Endothelial cell of umbilical vein (primary cell): ENCODE results near the gene TGM6. TPM values are rescaled to one million over a fixed set of nuclear protein-coding genes. Genes with fewer than 3 reads are reported as not detected.
A peak's percentile ranks its signal among the peaks of the same experiment; 100 is the strongest.

Source experiments
- BruUV-seq: library from RNA; stranded (reverse); fragments of 400-500 nt; replicated peaks from 2 replicates; lab custom pipeline; 2021; lab: Mats Ljungman, UMichigan
- CTCF ChIA-PET: fragments of 300-600, 350-600 bp; sonication (Branson Sonifier 250); formaldehyde crosslinking; loops from one replicate; lab custom pipeline; 2021; ENCODE audit warnings: antibody characterized with exemption, inconsistent platforms; lab: Charles Lee
- POLR2A ChIA-PET: fragments of 300-600, 350-600 bp; sonication (Branson Sonifier 250); formaldehyde crosslinking; loops from one replicate; lab custom pipeline; 2021; ENCODE audit warnings: antibody characterized with exemption, inconsistent platforms; lab: Charles Lee
- DNase-seq: peaks from one replicate; pipeline ENCODE4 v3.0.0-alpha.2; 2011; ENCODE audit warnings: low read depth, low spot score
- FAIRE-seq: peaks from 2 replicates; lab custom pipeline; 2011; peaks lifted over from hg19 to GRCh38; lab: Jason Lieb, UNC
- H2AFZ ChIP-seq: 2 replicates; pipeline ENCODE4 v1.6.0; 2012; ENCODE audit warnings: low read depth, low read length, control low read depth, inconsistent platforms
- H3K27ac ChIP-seq: 2 replicates; pipeline ENCODE4 v1.5.1; 2011; ENCODE audit warnings: low read depth, mild to moderate bottlenecking, control low read depth, low read length, moderate library complexity; ENCODE audit not compliant: insufficient read depth
- H3K27me3 ChIP-seq, 2 experiments: 2 replicates each; pipeline versions ENCODE4 v1.6.0 to v1.6.1; 2011; ENCODE audit warnings: low read length in 2 of 2, mixed read lengths in 1 of 2; ENCODE audit not compliant: control insufficient read depth in 2 of 2, insufficient read depth in 2 of 2
- H3K36me3 ChIP-seq, 2 experiments: 2 replicates in 1 of 2; 3 replicates in 1 of 2; pipeline ENCODE4 v1.5.1; 2011; ENCODE audit warnings: low read length in 2 of 2, mild to moderate bottlenecking in 1 of 2, moderate library complexity in 1 of 2; ENCODE audit not compliant: control insufficient read depth in 2 of 2, insufficient read depth in 2 of 2; ENCODE audit errors: extremely low read depth in 1 of 2
- H3K4me1 ChIP-seq: 3 replicates; pipeline ENCODE4 v1.5.1; 2011; ENCODE audit warnings: mild to moderate bottlenecking, low read length; ENCODE audit not compliant: control insufficient read depth, insufficient read depth; ENCODE audit errors: extremely low read depth
- H3K4me2 ChIP-seq: 2 replicates; pipeline ENCODE4 v1.6.1; 2011; ENCODE audit warnings: low read length, control low read depth, mixed read lengths; ENCODE audit not compliant: insufficient read depth
- H3K4me3 ChIP-seq, 3 experiments: fragments of 200-600 bp in 1 of 3; sonication (generic), shearing (Covaris generic) in 1 of 3; replicated peaks in 1 of 3; 2 replicates each; pipeline ENCODE4 v1.5.1; 2011 to 2016; ENCODE audit warnings: control low read depth in 3 of 3, low read length in 3 of 3, mild to moderate bottlenecking in 2 of 3, inconsistent platforms in 1 of 3, low read depth in 1 of 3, moderate library complexity in 1 of 3; ENCODE audit not compliant: insufficient read depth in 1 of 3
- H3K79me2 ChIP-seq: 2 replicates; pipeline ENCODE4 v1.6.0; 2012; ENCODE audit warnings: low read length, inconsistent platforms; ENCODE audit not compliant: control insufficient read depth, insufficient read depth
- H3K9ac ChIP-seq: replicated peaks from 2 replicates; pipeline ENCODE3; 2011; ENCODE audit warnings: low read length, control low read depth; ENCODE audit not compliant: insufficient read depth; ENCODE audit errors: extremely low read depth
- H3K9me1 ChIP-seq: replicated peaks from 3 replicates; pipeline ENCODE4 v1.6.0; 2011; ENCODE audit warnings: mild to moderate bottlenecking, low read length; ENCODE audit not compliant: control insufficient read depth, insufficient read depth; ENCODE audit errors: extremely low read depth
- H3K9me3 ChIP-seq: replicated peaks from 2 replicates; pipeline ENCODE4 v1.5.1; 2012; ENCODE audit warnings: low read length, inconsistent platforms; ENCODE audit not compliant: control insufficient read depth, insufficient read depth
- H4K20me1 ChIP-seq: replicated peaks from 2 replicates; pipeline ENCODE3; 2011; ENCODE audit warnings: mild to moderate bottlenecking, low read length; ENCODE audit not compliant: control insufficient read depth, insufficient read depth; ENCODE audit errors: extremely low read depth
- CTCF ChIP-seq, 2 donors: IDR thresholded peaks; 1 replicate in 1 of 2; 2 replicates in 1 of 2; pipeline ENCODE4 v1.5.1; 2011; ENCODE audit warnings: low read length in 2 of 2, mild to moderate bottlenecking in 2 of 2, moderate library complexity in 2 of 2, control low read depth in 1 of 2, inconsistent platforms in 1 of 2, low read depth in 1 of 2; ENCODE audit not compliant: insufficient read depth in 1 of 2; ENCODE audit errors: extremely low read depth in 1 of 2
- EZH2 ChIP-seq: IDR thresholded peaks from 2 replicates; pipeline ENCODE4 v1.6.1; 2012; ENCODE audit warnings: borderline replicate concordance, low read depth, mild to moderate bottlenecking, moderate library complexity, low read length, inconsistent platforms; ENCODE audit not compliant: severe bottlenecking
- GATA2 ChIP-seq: IDR thresholded peaks from 2 replicates; pipeline ENCODE4 v1.7.0; 2011; ENCODE audit warnings: low read depth, mild to moderate bottlenecking, moderate library complexity, mixed read lengths, low read length; ENCODE audit not compliant: insufficient read length, insufficient read depth
- MAX ChIP-seq: IDR thresholded peaks from 2 replicates; pipeline ENCODE4 v1.6.1; 2011; ENCODE audit not compliant: insufficient read depth, insufficient read length
- MYC ChIP-seq: IDR thresholded peaks from one replicate; pipeline ENCODE4 v1.6.1; 2011; ENCODE audit warnings: mild to moderate bottlenecking, low read depth, low read length
- dilution Hi-C: fragments of 300-500 bp; cut with MboI; formaldehyde crosslinking; loops from one replicate; pipeline ENCODE4 v1.15.0; 2019; ENCODE audit warnings: low sequenced_read_pairs; ENCODE audit not compliant: extremely low pct_ligation_motif_present
- intact Hi-C: fragments of 100-400 bp; cut with micrococcal nuclease; formaldehyde crosslinking; loops from one replicate; pipeline ENCODE4 v1.10.0; 2022
- polyA plus RNA-seq, 4 experiments: library from polyadenylated mRNA; depleted of rRNA in 3 of 4; stranded (reverse) in 3 of 4; unstranded in 1 of 4; fragments of >200 nt; gene quantifications; 2 replicates each; pipeline versions ENCODE4 v1.2.1 to v1.2.3, GENCODE V29; 2011 to 2012; ENCODE audit warnings: missing spikeins in 1 of 4
- total RNA-seq: library from RNA; stranded (reverse); gene quantifications from 2 replicates; pipeline ENCODE4 v1.2.3, GENCODE V29; 2021

TGM6 gene
- total and polyA plus RNA-seq, 2 donors (not counting 3 experiments of a cell fraction or from before 2014, with no cell fraction given) = not detected

GRCh38 chr20:2459981-2460751, 79.5 kb downstream of the TGM6 start:
- Histone ChIP-seq H3K36me3 (peaks cover 30 to 54% of the 10 kb centered on the region in 2 experiments), H4K20me1 (peaks cover 2% of the 10 kb centered on the region), H3K9me3 (no peaks in the 10 kb centered on the region), H3K4me3 (no peak overlapping the region), H3K9ac (no peak overlapping the region), H3K27ac (no peak overlapping the region), H3K4me2 (no peak overlapping the region), H3K27me3 (no peaks in the 10 kb centered on the region), H3K79me2 (peaks cover 12% of the 10 kb centered on the region), H3K4me1 (no peaks in the 10 kb centered on the region), H2AFZ (no peak overlapping the region), H3K9me1 (no peaks in the 10 kb centered on the region)
- POLR2A ChIA-PET = no interaction called here
- dilution Hi-C loops = no loop called here
- no TSS peak for BruUV-seq
- CTCF ChIA-PET = interaction anchor here (1.0 kb wide), 1 partner anchor 62 kb away, joined by 4 read pairs; no protein-coding TSS in a partner anchor
- DNase-seq (no peak), FAIRE-seq (peak; percentile 56)
- TF ChIP-seq MYC (no peak), GATA2 (no peak), EZH2 (no peak), MAX (no peak), CTCF (IDR thresholded peaks at IDR 0.05; ENCODE audit: extremely low read depth in 1 of 2, insufficient read depth in 1 of 2, low read depth in 1 of 2, low read length in 2 of 2) (no peak)
- intact Hi-C loops = loop anchor here (10.0 kb wide), 1 partner anchor 355 kb away; the partner anchor contains the start of gene STK35
